GM19238 (cell line): ENCODE data around the gene GLT6D1.
"Not testable (repeated sequence)": the region's sequence is repeated elsewhere in the genome, so short reads cannot be mapped to it uniquely, and the experiment has no call there.

Source experiments
- DNase-seq: peaks from one replicate; pipeline ENCODE4 v3.0.0; 2011; ENCODE audit warnings: low spot score; ENCODE audit not compliant: insufficient read length

The GLT6D1 gene, protein sequence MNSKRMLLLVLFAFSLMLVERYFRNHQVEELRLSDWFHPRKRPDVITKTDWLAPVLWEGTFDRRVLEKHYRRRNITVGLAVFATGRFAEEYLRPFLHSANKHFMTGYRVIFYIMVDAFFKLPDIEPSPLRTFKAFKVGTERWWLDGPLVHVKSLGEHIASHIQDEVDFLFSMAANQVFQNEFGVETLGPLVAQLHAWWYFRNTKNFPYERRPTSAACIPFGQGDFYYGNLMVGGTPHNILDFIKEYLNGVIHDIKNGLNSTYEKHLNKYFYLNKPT

DNA sequence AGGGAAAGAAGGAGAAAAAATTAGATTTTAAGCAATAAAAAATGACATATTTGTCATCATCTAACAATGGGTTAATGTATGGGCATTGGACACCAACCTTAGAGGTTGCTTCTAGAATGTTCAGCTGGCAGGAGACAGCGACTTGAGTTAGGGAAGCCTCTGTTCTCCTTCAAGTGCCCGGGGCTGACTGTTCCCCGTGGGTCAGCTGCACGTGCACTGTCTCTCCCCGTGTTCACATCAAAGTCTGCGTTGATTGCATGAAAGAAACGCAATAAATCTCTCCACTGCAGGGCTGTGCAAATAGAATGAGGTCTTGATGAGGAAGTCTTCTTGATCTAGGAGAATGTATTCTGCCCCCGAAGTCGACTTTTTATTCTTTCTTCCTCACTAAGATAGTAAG is at the start of gene GLT6D1:
GLT6D1 (minus strand) TSS at position 345 of the 400 bp plus-strand sequence. CDS start 353 bp downstream, outside the sequence.
- no peak for DNase-seq

DNA sequence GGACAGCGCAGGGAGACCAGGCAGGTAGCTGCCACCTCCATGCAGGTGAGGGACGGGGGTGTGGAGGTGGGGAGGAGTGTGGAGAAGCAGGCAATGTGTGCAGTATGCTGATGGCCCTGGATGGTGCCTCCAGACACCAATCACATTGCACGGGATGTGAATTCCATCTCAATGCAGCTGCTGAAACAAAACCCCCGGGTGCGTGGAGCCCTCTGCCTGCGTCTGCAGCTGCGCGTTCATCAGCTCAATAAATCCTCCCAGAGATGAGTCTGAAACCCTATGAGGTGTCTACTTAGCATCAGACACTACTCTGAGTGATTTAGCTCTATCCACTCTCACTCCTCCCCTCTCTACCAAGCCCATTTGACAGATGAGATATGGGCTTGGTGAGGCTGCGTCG is 49.7 kb upstream of the GLT6D1 start:
- DNase-seq = no peak

DNA sequence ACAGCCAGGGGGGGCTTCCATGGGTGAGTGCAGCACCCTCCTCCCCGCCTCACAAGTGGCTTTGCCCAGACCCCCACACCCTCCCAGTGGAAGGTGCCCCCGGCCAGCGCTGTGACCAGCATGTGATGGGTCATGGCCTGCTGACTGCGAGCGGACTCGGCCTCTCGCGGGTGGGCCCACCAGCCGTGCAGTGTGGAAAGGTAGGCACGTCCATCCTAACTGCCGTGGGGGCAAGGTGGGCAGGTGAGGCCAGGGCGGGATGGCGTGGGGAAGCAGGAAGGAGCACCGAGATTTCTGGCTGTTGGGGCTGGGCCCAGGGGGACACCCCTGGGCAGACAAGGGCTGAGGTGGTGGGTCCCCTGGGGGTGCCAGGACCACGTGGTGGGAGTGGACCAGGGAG is 47.9 kb upstream of the GLT6D1 start:
- no peak for DNase-seq

DNA sequence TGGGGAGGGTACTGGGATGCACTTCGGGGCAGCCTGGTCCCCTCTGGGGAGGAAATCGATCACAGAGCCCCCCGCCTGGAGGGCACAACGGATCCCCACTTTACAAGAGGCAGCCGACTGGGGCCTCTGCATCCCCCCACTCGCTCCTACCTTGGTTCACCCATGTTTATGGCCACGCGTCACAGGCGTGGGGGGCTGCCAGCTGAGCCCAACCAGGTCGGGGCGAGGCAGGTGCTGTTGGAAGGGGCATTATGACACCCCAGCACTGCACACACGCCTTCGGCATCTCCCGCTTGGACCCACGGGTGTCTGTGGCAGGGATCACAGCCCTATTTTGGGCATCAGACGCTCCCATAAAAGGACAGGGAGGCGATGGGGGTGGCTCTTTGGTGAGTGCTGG is 45.4 kb upstream of the GLT6D1 start:
- DNase-seq = no peak

DNA sequence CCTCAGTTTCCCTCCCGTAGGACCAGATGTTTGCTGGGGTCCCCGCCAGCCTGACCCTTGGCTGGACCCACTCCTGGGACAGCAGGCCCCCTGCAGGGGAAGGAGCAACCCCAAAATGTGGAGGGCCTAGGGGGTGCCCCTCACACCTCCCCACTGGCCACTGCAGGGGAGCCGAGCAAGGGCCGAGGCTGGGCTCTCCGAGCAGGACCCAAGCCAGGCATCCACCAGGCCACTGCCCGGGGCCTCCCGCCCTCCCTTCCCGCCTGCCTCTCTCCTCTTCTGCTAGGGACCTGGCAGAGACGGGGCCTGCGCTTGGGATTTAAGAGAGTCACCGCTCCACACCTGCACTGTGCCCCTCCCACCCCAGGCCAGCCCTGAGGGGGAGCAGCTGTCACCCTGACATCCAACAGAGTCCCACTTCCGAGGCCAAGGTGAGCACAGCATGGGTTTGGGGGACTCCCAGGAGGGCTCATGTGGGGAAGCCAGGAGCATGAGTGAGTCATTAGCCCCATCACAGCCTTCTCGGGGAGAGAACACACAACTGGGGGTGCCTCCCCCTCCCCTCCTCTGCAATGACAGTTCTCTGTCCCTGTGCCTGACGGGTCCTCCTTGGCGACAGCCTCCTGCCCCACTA is 44.2 kb upstream of the GLT6D1 start:
- DNase-seq = no peak

DNA sequence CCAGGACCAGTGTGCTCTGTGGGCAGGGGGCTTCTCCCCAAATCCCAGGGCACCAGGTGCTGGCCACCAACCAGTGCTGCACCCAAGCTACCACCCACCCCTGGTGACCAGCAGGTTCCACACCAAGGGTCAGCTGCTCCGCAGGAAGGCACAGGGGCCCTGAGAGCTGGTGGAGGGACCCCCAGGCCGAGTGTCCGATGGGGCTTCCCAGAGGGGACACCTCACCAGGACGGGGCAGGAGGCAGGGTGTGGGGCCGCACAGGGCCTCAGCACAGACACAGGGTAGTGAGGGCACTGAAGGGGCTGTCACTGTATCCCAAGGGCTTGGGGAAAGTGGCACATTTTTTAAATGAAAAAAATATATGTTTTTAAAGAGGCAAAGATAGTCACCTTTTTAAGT is 41.8 kb upstream of the GLT6D1 start:
- DNase-seq = no peak

DNA sequence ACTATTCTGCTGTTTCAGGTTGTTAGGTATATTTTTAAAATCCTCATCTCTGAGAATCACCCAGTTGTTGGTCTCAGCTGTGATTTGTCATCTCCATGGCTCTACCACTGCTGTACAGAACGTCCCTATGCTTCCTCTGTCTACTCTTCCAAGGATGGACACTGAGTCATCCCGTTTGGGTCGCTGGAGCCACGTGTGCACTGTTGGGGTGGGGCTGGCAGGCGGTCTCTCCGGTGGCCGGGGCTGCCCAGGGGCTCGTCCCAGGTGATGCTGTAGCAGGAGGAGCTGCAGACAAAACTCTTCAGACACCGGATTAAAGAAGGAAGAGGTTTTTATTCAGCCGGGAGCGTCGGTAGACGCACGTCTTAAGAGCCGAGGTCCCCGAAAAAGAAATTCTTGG is 40.7 kb upstream of the GLT6D1 start:
- no peak for DNase-seq

DNA sequence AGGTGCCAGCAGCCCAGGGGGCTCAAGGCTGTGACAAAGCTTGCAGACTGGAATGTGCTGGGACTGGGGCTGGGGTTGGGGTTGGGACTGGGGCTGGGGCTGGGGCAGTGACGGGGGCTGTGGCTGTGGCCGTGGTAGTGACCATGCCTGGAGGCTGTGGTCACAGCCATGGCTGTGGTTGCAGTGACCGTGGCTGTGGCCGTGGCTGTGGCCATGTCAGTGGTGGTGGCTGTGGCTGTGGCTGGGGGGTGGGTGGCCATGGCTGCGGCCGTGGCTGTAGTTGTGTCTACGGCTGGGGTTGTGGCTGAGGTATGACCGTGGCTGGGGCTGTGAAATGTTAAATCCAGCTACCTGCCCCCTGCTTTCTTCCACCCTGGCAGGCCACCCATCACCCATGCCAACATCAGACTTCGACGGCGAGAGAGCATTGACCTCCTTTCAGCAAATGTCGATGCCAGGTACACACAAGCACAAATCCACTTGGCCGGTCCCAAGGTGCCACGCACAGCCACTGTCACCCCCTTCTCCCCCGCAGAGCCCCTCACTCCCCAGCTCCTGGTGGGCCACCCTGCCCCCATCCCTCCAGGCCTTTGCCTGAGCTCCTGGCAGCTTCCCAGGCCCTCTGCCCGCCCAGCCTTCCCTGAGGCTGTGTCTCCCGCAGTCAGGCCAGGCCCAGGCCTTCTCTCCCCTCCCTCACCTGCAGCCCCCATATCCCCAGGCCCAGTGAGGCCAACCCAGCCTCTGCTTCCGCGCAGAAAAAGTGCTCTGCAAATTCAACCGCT is 39.1 kb upstream of the GLT6D1 start:
- DNase-seq = no peak

DNA sequence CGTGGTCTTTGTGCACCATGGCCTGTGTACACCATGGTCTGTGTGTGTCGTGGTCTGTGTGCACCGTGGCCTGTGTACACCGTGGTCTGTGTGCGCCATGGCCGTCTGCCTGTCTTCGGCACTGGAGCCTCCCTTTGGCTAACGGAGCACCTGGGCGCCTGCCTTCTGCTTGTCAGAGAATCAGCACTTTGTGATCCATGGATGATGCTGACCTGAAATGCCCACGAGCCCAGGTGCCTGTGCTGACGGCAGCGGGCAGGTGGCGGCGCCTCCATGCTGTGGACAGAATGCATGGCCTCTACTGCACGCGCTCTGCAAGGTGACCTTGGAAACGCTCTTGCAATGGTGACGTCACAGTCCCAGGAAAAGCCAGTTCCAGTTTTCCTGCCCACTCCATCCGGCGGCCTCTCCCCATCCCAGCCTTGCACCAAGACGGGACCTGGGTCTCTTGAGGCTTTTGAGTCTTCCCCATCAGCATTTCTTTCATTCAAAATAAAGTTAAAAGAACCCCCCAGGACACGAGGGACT is 38.4 kb upstream of the GLT6D1 start:
- DNase-seq = no peak

DNA sequence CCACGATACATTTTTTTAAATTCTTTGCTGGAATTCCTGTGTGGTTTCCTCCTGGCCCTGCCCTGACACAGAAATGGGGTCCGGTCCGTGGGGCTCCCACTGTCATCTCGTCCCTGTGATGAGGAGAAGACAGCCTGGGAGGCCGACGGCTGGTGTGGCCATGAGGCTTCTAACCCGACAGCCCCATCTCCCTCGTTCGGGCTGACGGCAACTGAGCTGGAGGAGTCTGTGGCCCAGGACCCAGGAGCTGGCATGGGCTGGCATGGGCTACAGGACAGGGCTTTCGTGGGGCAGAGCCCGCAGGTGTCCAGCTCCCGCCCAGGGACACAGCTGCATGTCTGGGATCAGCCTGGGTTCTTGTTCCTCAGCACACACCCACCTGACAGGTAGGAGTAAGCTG is 37.6 kb upstream of the GLT6D1 start:
- no peak for DNase-seq

DNA sequence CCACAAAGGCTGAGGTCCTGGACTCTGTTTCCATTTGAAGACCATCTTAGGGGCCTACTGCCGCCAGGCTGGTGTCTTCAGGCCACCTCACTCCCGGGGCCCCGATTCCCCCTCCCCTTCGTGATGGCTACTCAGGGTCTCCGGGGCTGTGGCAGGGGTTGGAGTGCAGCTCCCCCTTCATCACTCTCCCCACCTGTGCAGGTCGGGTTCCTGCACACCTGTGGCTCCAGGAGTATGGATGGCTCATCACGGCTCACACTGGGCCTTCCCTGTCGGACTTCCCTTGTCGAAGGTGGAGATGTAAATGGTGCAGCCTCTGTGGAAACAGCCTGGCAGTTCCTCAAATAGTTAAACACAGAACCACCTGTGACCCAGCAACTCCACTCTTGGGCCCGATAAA is 35.6 kb upstream of the GLT6D1 start:
- no peak for DNase-seq

DNA sequence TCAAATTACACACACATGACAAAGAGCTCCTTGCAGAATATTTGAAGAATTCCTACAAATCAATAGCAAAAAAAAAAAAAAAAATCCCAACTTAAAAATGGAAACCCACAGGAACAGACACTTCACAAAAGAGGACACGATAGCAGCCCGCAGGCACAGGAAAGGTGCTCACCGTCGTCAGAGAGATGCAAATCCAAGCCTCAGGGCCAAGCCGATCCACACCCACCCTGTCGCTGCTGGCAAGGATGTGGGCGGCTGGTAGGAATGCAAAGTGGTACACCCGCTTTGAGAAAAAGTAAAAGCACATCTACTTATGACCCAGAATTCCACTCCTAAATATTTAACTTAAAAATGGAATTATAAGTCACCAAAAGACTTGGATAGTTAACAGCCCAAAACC is 34.6 kb upstream of the GLT6D1 start:
- no peak for DNase-seq

DNA sequence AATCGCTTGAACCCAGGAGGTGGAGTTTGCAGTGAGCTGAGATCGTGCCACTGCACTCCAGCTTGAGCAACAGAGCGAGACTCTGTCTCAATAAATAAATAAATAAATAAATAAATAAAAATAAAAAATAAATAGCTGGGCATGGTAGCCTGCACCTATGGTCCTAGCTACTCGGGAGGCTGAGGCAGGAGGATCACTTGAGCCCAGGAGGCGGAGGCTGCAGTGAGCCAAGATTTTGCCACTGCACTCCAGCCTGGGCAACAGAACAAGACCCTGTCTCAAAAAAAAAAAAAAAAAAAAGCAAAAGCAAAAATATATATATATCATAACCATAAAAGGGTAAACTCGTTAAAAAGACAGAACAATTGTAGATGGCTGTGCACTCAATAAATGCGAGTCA is 33.4 kb upstream of the GLT6D1 start:
- not testable (repeated sequence) for DNase-seq

DNA sequence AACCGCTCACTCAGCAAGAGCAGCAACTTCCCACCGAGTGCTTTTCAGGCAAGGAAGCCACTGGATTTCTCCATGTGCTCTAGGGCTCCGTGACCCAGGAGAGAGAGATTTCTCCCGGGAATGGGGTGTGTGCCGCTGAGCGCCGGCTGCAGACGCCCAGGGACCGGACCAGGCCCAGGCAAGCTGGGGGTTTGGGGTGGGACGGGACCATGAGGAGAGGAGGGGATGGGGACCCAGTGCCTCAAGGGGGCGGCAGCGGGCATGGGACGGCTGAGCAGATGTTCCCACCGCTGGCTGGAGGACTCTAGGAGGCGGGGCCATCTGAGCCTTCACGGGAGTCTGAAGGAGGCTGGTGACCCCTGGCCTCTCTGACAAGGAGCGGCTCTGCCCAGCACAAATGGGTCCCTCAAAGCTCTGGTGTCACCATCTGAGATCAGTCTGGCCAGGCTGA is 32.3 kb upstream of the GLT6D1 start:
- DNase-seq = no peak

DNA sequence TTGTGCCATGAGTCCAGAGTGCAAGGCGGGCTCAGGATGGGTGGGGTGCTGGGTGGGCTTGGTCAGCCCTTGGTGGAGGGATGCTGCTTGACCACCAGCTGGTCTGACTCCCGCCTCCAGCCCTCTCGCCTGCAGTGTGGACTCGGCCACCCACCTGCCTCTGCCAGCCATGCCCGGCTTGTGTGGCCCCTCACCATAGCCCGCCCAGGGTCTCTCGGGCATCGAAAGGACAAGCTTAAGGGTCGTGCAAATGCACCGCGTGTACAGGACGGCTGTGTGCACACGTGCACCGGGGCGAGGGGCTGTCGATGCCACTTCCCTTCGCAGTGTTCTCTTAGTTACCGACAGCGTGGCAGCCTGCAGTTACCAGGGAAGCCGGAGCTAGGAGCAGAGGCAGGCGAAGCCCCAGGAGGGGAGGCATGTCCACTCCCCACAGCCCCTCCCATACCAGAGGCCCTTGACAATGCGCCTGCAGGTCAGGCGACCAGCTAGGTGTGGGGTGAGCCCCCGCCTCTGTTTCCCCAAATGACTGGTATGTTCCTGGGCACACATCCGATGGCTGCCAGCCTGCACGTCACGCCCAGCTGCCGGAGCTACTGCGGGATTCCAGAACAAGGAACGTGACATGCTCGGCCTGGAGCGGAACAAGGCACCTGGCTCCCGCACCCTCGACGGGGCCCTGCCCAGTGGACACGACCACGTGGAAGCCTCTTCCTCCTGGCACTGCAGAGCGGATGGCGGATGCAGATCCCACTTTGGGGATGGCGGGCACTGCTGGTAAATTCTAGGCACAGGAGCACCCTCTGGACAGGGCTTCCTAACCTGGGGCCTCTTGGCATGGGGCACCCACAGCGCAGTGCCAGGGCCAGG is 31.6 kb upstream of the GLT6D1 start:
- DNase-seq = no peak

DNA sequence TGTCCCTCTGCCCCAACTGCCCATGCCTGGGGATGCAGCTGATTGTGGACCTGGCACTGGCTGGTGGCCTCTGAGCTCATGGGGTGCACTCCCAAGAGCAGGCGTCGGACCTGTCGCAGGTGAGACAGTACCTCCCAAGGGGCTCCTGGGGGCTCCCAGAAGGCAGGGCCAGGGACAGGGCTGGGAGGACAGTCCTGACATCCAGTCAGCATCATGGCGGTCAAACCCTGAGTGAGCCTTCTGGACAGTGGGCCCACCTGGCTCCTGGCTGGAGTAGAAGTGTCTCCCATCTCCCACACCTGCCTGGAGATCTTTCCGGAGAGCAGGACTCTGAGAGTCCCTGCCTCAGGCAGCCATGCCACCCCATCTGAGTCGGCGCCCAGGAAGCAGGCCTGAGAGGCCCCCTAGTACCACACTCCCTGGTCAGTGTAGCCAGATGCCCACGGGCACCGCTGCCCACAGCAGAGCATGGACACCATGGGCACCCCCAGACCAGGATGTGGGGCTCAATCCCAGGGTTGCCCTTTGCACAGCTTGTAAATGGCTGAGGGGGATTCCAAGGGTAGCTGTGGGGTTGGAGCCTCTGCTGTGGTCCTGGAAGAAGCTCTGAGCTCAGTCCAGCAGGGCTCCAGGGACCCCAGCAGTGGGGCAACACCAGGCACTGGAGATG is 30.4 kb upstream of the GLT6D1 start:
- DNase-seq = no peak

DNA sequence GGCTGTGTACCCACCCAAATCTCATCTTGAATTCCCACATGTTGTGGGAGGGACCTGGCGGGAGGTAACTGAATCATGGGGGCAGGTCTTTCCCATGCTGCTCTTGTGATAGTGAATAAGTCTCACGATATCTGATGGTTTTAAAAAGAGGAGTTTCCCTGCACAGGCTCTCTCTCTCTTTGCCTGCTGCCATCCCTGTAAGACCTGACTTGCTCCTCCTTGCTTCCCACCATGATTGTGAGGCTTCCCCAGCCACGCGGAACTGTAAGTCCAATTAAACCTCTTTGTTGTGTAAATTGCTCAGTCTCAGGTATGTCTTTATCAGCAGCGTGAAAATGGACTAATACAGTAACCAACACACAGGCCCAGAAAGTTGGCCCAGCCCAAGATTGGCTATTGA is 29.7 kb upstream of the GLT6D1 start:
- DNase-seq = not testable (repeated sequence)

DNA sequence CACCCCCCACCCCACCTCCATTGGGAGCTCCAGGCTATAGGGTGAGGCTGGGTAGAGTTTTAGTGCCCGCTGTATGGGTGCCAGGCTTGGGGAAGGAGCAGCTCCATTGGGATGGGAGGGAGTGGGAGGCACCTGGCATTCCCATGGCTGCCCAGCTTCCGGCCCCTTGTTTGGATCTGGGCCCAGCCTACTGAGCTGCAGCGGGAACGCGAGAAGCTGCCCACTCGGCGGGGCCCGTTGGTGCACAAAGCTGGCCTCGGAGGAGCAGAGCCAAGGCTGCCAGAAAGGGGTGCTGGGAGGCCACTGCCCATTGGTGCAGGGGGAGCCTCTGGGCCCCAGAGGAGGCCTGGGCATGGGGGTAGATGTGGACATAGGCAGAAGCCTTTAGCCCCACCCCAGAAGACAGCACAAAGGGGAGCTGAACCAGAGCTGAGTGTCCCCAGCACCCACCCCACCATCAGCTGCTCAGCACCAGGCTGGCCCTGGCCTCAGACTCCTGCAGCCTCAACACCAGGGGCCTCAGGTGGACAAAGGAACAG is 28.2 kb upstream of the GLT6D1 start:
- no peak for DNase-seq

DNA sequence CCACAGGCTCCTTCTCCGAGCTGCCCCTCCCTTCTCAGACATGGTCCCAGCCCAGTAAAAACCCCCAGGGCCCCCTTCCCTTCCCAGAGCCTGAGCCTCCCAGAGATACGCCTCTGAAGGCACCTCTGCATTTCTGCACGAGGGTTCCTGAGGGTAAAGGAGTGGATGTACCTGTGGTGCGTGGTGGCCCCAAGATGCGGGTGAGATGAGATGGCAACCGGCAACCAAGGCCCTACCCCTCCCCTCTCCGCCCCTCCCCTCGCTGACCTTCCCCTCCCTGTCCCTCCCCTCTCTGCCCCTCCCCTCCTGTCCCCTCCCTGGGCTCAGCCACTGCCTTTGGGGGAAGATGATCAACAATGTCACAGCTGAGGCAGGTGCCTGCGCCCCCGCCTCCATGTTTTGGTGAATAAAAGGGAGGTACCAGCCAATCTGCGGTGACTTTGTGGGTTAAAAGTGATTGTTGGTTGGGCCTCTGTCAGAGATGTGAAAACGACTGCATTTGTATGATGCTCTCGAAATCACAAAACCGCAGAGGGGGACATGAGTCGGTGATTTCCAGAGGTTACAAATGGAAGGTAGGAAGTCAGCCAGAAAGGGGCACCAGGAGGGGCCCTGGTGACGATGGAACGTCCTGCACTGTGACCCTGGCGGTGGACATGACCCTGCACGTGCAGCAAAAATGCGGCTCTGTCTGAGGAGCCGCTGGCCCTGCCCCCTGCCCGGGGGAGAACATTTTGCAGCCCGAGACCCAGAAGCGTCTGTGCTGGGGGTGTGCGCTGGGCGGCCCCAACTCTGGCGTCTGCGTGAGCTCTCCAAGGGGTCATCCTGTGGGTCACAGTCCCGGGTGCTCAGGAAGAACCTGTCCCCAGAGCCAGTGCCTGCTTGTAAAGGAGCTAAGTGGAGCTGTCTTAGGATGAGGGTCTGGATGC is 27.5 kb upstream of the GLT6D1 start:
- DNase-seq = no peak
